HG02571 (cell line): ENCODE results near the gene STK17A.
"Not testable (repeated sequence)": the region's sequence is repeated elsewhere in the genome, so short reads cannot be mapped to it uniquely, and the experiment has no call there.

Experiments
- ATAC-seq: cut with Tn5 transposase; IDR thresholded peaks from one replicate; pipeline ENCODE4 v1.9.1; 2021; ENCODE audit warnings: mild to moderate bottlenecking, moderate library complexity; ENCODE audit not compliant: unreplicated experiment

Gene STK17A

GRCh38 chr7:43593010-43593409 is 10.1 kb downstream of the STK17A start:
- ATAC-seq, result no peak

- no peak for ATAC-seq
These were observed 11.1 kb downstream of the STK17A start for GRCh38 chr7:43594020-43594419.

DNA sequence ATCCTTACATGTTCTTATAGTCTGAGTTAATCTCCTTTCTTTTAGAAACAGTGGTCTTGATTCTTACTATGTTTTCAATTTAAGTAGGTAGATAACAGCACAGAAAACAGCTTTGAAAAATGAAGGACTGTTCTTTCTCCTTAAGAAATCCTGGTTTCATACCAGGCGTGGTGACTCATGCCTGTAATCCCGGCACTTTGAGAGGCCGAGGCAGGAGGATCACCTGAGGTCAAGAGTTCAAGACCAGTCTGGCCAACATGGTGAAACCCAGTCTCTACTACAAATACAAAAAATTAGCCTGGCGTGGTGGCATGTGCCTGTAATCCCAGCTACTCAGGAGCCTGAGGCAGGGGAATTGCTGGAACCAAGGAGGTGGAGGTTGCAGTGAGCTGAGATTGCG is 13.5 kb downstream of the STK17A start:
- ATAC-seq, result not testable (repeated sequence)

DNA sequence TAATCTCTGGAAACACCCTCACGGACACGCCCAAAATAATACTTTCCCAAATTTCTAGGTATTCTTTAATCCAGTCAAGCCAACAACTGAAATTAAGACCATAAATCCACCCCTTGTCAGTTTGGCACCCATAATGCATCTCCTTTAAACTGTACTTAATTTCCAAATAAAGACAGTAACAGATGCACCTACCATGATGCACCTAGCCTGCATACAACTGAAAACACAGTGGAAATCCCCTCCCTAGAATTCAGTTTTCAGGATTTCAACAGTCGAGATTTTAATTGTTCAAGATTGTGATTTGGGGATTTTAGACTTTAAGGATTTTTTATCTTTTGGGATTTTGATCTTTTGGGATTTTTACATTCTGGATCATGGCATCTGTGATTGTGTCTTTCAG is 17.1 kb downstream of the STK17A start:
- ATAC-seq, result no peak

GRCh38 chr7:43602256-43602655 is 19.3 kb downstream of the STK17A start:
- no peak for ATAC-seq

- no peak for ATAC-seq
These were observed 21.3 kb downstream of the STK17A start for GRCh38 chr7:43604251-43604650.

DNA sequence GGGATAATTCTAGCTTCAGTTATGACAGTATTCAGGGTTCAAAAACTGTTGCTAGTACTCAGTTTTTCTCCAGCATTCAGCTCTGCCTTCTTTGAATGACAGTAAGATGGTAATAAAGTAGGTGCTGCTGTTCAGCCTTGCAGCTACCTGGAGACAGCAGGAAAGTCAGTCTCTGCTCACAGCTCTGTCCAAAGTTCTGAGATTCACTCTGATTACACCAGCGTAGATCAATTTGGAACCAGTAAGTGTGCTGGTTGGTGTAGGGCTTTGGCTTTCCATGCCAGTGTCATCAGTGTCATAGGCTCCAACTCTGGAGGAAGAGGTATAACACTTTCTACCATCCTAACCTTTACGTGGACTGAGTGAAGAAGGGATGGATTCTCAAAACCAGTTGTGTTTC is 26.2 kb downstream of the STK17A start:
- no peak for ATAC-seq

DNA sequence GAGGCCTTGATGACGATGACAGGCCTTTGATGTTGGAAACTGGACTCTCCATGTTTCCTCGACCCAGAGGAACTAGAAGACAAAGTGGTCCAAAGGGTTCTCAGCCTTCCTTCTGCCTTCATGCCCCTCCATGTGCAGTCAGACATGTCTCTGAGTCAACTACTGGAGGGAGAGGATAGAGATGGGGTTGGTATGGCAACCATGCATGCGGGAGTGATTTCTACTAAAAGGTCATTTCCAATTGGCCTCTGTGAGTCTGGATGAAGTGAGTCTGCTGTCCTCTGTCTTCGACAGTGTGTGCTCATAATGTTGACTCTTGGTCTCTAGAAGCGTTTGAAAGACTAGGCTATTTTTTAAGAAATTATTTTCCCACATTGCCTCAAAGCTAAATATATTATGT is 29.2 kb downstream of the STK17A start:
- ATAC-seq, result no peak

DNA sequence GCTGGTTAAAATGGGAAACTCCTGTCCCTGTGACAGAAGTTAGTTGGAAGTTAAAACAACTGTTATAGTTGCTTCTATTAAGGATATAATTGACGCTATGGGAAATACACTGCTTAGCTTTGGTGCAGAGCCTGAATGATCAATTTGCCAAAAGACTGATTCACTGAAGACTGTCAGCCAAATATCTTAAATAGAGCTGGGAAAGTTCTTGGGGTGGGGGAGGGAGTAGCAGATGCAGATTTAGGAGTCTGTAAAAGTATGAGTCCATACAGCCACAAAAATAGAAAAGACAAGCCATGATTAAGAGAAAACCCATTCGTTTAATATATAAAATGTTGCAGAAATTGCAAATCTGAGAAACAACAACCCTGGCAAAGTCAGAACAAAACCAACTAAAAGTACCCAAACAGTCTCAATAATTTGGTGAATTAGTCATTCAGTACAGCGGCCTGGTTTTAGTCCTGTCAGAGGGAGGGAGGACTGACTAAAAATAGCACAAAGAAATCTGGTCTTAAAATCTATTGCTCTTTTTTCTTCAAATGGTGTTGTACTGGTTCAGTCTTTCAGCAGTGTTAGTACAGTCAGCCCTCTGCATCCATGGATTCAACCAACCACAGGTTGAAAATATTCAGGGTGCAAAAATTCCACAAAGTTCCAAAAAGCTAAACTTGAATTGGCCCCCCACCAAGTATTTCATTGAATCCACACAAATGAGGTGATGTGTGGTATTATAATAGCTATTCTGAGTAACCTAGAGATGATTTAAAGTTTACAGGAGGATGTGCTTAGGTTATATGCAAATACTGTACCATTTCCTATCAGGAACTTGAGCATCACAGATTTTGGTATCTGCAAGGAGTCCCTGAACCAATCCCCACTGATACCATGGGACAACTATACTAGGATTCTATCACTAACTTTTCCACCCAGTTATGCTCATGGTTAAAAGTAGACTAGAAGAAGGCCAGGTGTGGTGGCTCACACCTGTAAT is 30.0 kb downstream of the STK17A start:
- ATAC-seq, result peak; percentile 61

- ATAC-seq, result no peak
These were observed 32.7 kb downstream of the STK17A start for GRCh38 chr7:43615558-43616145.

GRCh38 chr7:43616977-43617376 is 34.1 kb downstream of the STK17A start:
- ATAC-seq, result no peak

GRCh38 chr7:43618073-43618472 is 35.2 kb downstream of the STK17A start:
- ATAC-seq, result no peak

- ATAC-seq, result no peak
These were observed 36.5 kb downstream of the STK17A start for GRCh38 chr7:43619213-43620012.

DNA sequence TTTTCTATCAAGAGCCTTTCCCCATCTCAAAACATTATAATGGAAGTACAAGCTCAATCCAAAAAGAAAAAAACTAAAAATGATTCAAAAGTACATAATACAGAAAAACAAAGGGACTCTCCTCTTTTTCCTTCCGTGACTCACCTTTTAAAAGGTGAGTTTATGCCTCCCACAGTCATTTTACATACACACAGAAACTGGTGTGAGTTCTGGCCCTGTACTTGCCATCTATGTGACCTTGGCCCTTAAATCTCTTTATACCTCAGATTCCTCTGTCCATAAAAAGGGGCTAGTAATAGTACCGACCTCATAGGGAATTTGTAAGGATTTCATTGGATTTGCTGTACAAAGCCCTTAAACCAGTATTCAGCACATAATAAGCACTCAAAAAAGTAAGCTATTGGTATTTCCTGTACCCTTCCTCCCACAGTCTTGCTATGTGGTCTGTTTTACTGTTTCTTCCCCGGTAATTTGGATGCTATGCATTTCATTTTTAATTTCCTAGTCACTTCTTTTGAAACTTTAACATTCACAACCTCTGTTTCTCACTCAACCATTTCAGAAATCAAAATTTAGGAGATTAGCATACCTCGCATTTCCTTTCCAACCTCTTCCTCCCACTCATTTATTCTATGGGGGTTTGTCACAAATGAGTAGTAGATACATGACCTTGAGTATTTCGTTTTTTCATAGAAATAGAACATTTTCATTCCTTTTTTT is 39.0 kb downstream of the STK17A start:
- ATAC-seq, result no peak

- ATAC-seq, result no peak
These were observed 41.2 kb downstream of the STK17A start for GRCh38 chr7:43624156-43624555.

GRCh38 chr7:43625453-43625852 is 42.5 kb downstream of the STK17A start:
- ATAC-seq, result peak; percentile 52

DNA sequence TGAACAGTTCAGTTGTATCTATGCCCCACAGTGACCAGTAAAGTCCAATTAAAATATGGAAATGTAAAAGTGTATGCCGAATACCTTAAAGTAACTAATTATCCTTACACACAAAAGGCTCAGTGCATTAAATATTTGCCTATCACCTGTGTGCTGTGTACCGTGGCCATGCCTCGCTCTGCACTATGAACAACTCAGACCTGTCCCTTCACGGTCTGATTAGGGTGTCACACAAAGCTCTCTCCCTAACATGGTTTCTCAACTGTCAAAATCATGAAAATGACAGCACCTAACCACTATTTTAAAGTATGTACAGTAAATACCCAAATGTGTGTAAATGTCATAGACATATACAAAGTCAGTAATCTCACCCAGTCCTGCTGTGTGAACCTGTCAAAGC is 43.1 kb downstream of the STK17A start:
- no peak for ATAC-seq

DNA sequence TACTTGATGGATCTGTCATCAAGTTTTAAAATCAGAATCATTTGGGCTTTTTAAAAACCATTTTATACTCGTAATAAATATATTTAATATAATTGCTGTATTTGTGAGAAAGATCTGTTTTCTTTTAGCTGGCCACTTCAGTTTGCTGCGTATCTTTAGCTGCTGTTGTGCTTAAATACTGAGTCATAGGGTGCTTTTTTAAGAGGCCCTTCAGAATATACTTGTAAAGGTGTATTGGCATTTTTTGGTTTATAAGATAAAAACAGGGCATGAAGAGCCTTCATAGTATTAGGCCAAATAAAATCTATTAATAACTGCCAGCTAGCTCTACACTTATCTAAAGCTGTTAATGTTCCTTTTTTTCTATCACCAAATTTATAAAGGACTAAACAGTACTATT is 43.8 kb downstream of the STK17A start:
- ATAC-seq, result no peak

- not testable (repeated sequence) for ATAC-seq
These were observed 44.9 kb downstream of the STK17A start for GRCh38 chr7:43627798-43628197.

DNA sequence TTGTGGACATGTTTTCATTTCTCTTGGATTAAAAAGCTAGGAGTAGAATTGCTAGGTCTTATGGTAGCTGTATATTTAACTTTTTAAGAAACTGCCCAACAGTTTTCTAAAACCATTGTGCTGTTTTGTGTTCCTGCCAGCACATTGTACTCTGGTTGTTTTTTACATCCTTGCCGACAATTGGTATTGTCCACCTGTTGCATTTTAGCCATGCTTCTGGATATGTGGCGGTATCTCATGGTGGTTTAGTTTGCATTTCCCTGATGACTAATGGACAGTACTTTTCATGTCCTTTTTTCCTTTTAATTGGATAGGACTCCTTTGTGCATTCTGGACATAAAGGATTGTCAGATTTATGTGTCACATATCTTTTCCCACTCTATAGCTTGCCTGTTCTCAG is 45.5 kb downstream of the STK17A start:
- ATAC-seq, result no peak

- ATAC-seq, result no peak
These were observed 46.9 kb downstream of the STK17A start for GRCh38 chr7:43629857-43630256.
